Memory B cell (primary cell): ENCODE measurements around the gene CDKL2.
"Not testable (repeated sequence)": the region's sequence is repeated elsewhere in the genome, so short reads cannot be mapped to it uniquely, and the experiment has no call there.

ENCODE experiments used
- ATAC-seq: fragments of 150-1000 bp; cut with Tn5 transposase; 2 replicates; pipeline ENCODE4 v1.10.0; 2021; ENCODE audit warnings: low read depth, mild to moderate bottlenecking, moderate library complexity
- DNase-seq, 2 donors: peaks; one replicate each; pipeline ENCODE4 v3.0.0; 2022; ENCODE audit warnings: low spot score in 2 of 2
- H3K27ac Mint-ChIP-seq: one replicate; pipeline ENCODE4 v1.8.0; 2022; ENCODE audit warnings: mild to moderate bottlenecking, moderate library complexity, mixed read lengths
- H3K27me3 Mint-ChIP-seq: one replicate; pipeline ENCODE4 v1.8.0; 2022; ENCODE audit warnings: mixed read lengths
- H3K36me3 Mint-ChIP-seq: one replicate; pipeline ENCODE4 v1.8.0; 2022; ENCODE audit warnings: mild to moderate bottlenecking, mixed read lengths
- H3K4me1 Mint-ChIP-seq: one replicate; pipeline ENCODE4 v1.8.0; 2022; ENCODE audit warnings: mixed read lengths
- H3K4me3 Mint-ChIP-seq: one replicate; pipeline ENCODE4 v1.8.0; 2022; ENCODE audit warnings: mild to moderate bottlenecking, moderate library complexity, mixed read lengths
- H3K9me3 Mint-ChIP-seq: one replicate; pipeline ENCODE4 v1.8.0; 2022; ENCODE audit warnings: mixed read lengths

The CDKL2 gene

DNA sequence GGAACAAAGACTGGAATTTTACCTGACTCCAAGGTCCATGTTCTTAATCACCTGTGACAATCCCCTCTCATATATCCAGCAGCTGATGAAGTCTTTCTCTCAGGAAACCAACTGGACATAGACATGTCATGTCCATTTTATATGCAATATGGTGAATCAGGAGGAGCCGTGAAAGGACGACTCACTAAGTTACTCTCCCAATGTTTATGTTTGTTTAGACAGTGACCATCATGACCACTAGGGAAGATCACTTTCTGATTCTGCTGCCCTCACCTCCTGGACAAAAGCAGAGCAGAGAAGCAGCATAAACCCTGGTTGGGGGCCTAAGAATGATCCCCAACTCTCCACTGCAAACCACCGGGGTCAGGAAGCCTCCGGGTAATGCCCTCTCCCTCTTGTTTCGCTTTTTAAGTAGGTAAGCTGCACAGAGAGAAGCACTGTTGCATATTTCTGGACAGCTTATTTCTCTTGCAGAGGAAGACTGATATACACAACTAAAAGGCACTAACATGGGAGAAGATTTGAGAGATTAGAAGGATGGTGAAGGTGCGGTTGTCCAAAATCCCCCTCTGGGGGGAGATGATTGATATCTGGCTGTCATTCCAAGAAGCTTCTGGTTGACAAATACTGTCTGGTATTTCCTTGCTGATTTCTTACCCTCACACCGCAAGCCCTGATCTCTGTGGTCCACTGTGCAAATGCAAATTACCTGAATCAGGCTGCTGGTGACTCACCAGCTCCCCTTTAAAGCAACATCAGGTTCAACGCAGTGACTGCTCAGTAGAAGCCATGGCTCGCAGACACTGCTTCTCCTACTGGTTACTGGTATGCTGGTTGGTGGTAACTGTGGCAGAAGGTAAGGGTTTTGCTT, 74.8 kb downstream of the CDKL2 start, which contains the start of gene ODAPH:
Gene ODAPH, plus strand, starts transcription at position 773 of the 871 bp plus-strand sequence. Its CDS starts 17 bp downstream, at position 790.
- peaks cover 4% of the 10 kb centered on the region for H3K27me3 Mint-ChIP-seq

DNA sequence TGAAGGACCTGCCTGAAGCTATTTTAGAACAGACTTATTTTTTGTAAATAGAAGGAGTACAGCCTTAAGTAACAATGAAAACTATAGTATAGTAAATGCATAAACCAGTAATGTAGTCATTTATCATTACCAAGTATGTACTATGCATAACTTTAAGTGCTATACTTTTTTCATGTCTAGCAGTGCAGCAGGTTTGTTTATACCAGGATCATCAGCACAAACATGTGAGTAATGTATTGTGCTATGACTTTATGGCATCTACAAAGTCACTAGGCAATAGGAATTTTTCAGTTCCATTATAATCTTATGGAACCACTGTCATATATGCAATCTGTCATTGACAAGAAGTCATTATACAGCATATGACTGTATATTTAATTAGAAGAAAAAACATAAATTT, 77.9 kb downstream of the CDKL2 start:
- ATAC-seq (no peak), DNase-seq (no peak)
- Mint-ChIP-seq H3K27me3 (no peaks in the 10 kb centered on the region), H3K27ac (no peak overlapping the region), H3K36me3 (no peaks in the 10 kb centered on the region), H3K4me1 (peaks cover 9% of the 10 kb centered on the region), H3K9me3 (no peaks in the 10 kb centered on the region), H3K4me3 (no peak overlapping the region)

More for the DNA sequence above, 74.8 kb downstream of the CDKL2 start, which contains the start of gene ODAPH:
- Mint-ChIP-seq H3K4me1 (peaks cover 14% of the 10 kb centered on the region), H3K4me3 (peak within 1 kb of the TSS; percentile 50), H3K9me3 (no peaks in the 10 kb centered on the region), H3K27ac (no peak within 1 kb of the TSS), H3K36me3 (no peaks in the 10 kb centered on the region)
- ATAC-seq (peak; percentile 95), DNase-seq (peak in 1 of 2 donors; percentile 11)

DNA sequence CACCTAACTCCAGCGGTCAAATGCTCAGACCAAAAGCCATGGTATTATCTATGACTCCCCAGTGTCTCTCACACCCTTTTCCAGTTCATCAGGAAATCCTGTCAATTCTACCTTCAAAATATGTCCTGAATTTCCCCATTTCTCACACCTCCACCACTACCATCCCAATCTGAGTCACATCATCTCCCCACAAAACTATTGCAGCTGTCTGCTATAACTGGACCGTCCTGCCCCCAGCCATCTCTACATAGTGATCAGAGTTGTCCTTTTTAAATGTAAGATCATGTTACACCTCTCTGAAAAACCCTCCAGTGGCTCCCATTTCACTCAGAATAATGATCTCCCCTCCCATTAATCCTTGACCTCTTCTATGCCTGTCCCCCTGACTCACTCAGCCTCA, 81.3 kb downstream of the CDKL2 start:
- no peak for ATAC-seq
- Mint-ChIP-seq H3K4me1 (no peaks in the 10 kb centered on the region), H3K36me3 (no peaks in the 10 kb centered on the region), H3K27me3 (no peaks in the 10 kb centered on the region), H3K9me3 (no peaks in the 10 kb centered on the region), H3K4me3 (no peak overlapping the region), H3K27ac (no peak overlapping the region)
- DNase-seq, result no peak

DNA sequence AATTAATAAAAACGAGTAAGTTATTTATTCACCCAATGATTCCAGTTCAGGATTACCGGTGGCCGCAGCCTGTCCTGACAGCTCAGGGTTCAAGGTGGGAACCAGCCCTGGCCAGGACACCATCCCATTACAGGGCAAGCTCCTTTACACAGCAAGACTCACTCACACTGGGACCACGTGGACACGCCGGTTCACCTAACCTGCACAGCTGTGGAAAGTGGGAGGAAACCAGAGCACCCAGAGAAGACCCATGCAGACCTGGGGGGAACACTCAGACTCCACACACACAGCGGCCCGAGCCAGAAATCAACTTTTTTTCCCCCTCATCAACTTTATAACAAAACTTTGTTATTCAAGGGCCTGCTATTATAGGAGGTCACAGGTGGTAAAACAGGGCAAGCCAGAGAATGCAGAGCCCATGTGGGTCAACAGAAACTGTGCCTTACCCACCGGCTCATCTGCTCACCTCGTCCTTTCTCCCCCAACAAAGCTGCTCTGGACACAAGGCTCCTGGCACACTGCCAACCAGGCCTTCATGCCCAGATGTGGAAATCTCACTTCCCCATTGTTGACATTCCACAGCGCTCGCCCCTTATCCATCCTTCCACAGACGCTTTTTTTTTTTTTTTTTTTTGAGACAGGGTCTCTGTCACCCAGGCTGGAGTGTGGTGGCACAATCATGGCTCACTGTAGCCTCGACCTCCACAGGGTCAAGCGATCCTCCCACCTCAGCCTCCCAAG, 82.5 kb downstream of the CDKL2 start:
- Mint-ChIP-seq H3K27ac (no peak overlapping the region), H3K4me1 (no peaks in the 10 kb centered on the region), H3K36me3 (peaks cover 6% of the 10 kb centered on the region), H3K27me3 (no peaks in the 10 kb centered on the region), H3K9me3 (no peaks in the 10 kb centered on the region), H3K4me3 (no peak overlapping the region)
- ATAC-seq (no peak), DNase-seq (no peak)

DNA sequence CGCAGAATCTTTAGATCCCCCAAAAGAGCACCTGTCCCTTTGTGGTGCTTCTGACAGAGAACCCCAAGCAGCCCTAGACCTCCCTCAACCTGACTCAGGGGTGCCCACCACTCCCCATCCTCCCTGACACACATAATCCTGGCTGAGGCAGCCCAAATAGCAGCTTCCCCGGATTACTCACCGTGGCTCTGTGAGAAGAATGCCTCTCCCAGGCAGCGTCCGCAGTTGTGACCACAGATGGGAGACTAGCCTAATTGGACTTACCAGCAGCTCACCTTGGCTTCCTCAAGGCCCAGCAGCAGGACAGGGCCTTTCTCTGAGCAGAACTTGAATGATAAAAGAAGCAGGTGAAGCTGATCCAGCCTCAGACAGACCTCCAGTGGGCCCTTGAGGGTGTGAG, 84.8 kb downstream of the CDKL2 start:
- DNase-seq (no peak), ATAC-seq (no peak)
- no peaks in the 10 kb centered on the region for H3K9me3 Mint-ChIP-seq
- H3K4me3 Mint-ChIP-seq, result no peak overlapping the region
- no peak overlapping the region for H3K27ac Mint-ChIP-seq
- peaks cover 10% of the 10 kb centered on the region for H3K36me3 Mint-ChIP-seq
- H3K4me1 Mint-ChIP-seq, result no peaks in the 10 kb centered on the region
- H3K27me3 Mint-ChIP-seq, result no peaks in the 10 kb centered on the region

DNA sequence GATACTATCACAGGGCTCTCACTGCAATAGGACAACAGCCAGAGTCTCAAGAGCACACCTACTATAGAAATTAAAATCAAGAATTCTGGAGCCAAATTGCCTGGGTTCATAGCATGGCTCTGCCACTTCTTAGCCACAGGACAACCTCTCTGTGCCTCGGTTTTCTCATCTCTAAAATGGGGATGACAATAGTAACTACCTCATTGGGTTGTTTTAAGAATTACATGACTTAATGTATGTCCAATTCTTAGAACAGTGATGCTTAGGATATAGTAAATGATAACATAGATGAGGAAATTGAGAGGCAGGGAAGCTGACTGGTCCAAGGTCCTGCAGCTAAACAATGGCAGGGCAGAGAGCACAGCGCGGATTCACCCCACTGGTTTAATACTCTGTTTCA, 85.5 kb downstream of the CDKL2 start:
- ATAC-seq, result no peak
- no peaks in the 10 kb centered on the region for H3K4me1 Mint-ChIP-seq
- H3K27me3 Mint-ChIP-seq, result no peaks in the 10 kb centered on the region
- peaks cover 14% of the 10 kb centered on the region for H3K36me3 Mint-ChIP-seq
- DNase-seq, result no peak
- H3K27ac Mint-ChIP-seq, result no peak overlapping the region
- H3K9me3 Mint-ChIP-seq, result no peaks in the 10 kb centered on the region
- H3K4me3 Mint-ChIP-seq, result no peak overlapping the region

DNA sequence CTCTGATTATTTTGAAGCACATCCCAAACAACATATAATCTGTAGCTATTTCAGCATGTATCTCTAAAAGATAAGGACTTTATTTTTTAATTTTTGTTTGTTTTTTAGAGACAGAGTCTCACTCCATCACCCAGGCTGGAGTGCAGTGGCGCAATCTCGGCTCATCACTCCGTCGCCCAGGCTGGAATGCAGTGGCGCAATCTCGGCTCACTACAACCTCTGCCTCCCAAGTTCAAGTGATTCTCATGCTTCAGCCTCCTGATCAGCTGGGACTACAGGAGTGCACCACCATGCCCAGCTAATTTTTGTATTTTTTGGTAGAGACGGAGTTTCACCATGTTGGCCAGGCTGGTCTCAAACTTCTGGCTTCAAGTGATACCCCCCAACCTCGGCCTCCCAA, 86.1 kb downstream of the CDKL2 start:
- H3K36me3 Mint-ChIP-seq, result peaks cover 21% of the 10 kb centered on the region
- not testable (repeated sequence) for H3K27ac Mint-ChIP-seq, H3K4me3 Mint-ChIP-seq, H3K4me1 Mint-ChIP-seq, DNase-seq, ATAC-seq, H3K27me3 Mint-ChIP-seq, H3K9me3 Mint-ChIP-seq

DNA sequence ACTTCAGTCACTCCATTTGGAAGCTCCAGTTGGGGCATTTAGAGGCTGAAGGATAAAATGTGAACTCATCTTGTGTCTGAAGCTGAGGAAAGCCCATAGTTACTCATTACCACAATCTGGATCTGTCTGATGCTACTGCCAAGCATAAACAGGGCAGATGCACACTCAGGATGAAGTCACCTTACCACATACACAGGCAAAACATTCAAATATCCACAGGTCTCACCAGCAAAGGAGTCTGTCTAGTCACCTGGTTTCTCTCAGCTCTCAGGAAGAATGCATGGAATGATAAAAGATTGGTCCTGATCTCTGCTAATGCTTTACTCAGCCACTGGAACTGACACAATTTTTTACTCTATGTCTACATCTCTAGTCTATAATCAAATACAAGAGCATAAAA, 87.5 kb downstream of the CDKL2 start:
- H3K27me3 Mint-ChIP-seq, result no peaks in the 10 kb centered on the region
- no peak overlapping the region for H3K4me3 Mint-ChIP-seq
- no peaks in the 10 kb centered on the region for H3K4me1 Mint-ChIP-seq
- ATAC-seq, result no peak
- H3K36me3 Mint-ChIP-seq, result peaks cover 24% of the 10 kb centered on the region
- DNase-seq, result no peak
- H3K9me3 Mint-ChIP-seq, result no peaks in the 10 kb centered on the region
- H3K27ac Mint-ChIP-seq, result no peak overlapping the region

DNA sequence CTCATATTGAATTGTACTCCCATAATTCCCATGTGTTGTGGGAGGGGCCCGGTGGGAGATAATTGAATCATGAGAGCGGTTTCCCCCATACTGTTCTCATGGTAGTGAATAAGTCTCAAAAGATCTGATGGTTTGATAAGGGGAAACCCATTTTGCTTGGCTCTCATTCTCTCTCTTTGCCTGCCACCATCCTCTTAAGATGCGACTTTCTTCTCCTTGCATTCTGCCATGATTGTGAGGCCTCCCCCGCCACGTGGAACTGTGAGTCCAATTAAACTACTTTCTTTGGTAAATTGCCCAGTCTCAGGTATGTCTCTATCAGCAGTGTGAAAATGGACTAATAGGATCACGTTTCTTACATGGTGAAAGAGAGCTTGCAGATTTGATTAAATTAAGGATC, 93.0 kb downstream of the CDKL2 start:
- H3K4me1 Mint-ChIP-seq, H3K4me3 Mint-ChIP-seq, ATAC-seq, DNase-seq, H3K9me3 Mint-ChIP-seq, H3K27me3 Mint-ChIP-seq, H3K27ac Mint-ChIP-seq: not testable (repeated sequence)
- peaks cover 31% of the 10 kb centered on the region for H3K36me3 Mint-ChIP-seq

DNA sequence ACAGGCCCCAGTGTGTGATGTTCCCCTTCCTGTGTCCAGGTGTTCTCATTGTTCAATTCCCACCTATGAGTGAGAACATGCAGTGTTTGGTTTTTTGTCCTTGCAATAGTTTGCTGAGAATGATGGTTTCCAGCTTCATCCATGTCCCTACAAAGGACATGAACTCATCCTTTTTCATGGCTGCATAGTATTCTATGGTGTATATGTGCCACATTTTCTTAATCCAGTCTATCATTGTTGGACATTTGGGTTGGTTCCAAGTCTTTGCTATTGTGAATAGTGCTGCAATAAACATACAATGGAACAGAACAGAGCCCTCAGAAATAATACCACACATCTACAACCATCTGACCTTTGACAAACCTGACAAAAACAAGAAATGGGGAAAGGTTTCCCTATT, 96.4 kb downstream of the CDKL2 start:
- peaks cover 44% of the 10 kb centered on the region for H3K36me3 Mint-ChIP-seq
- not testable (repeated sequence) for H3K27me3 Mint-ChIP-seq, DNase-seq, ATAC-seq, H3K4me1 Mint-ChIP-seq, H3K27ac Mint-ChIP-seq, H3K4me3 Mint-ChIP-seq, H3K9me3 Mint-ChIP-seq

DNA sequence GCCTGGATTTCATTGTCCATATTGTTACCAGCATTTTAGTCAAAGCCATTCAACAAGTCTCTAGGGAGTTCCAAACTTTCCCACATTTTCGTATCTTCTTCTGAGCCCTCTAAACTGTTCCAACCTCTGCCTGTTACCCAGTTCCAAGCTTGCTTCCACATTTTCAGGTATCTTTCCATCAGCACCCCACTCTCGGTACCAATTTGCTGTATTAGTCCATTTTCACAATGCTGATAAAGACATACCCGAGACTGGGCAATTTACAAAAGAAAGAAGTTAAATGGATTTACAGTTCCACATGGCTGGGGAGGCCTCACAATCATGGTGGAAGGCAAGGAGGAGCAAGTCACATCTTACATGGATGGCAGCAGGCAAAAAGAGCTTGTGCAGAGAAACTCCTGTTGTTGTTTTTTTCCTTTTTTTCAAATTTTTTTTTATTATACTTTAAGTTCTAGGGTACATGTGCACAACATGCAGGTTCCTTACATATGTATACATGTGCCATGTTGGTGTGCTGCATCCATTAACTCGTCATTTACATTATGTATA, 96.9 kb downstream of the CDKL2 start:
- H3K36me3 Mint-ChIP-seq, result peaks cover 44% of the 10 kb centered on the region
- DNase-seq, ATAC-seq, H3K27me3 Mint-ChIP-seq, H3K27ac Mint-ChIP-seq, H3K4me3 Mint-ChIP-seq, H3K9me3 Mint-ChIP-seq, H3K4me1 Mint-ChIP-seq: not testable (repeated sequence)

DNA sequence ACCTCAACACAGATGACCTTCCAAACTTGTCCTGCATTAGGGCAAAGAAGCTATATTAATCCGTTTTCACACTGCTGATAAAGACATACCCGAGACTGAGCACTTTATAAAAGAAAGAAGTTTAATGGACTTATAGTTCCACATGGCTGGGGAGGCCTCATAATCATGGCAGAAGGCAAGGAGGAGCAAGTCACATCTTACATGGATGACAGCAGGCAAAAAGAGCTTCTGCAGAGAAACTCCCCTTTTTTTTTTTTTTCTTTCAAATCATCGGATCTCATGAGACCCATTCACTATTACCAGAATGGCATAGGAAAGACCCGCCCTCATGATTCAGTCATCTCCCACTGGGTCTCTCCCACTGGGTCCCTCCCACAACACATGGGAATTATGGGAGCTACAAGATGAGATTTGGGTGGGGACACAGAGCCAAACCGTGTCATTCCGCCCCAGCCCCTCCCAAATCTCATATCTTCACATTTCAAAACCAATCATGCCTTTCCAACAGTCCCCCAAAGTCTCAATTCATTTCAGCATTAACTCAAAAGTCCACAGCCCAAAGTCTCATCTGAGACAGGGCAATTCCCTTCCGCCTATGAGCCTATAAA, 98.7 kb downstream of the CDKL2 start:
- peaks cover 45% of the 10 kb centered on the region for H3K36me3 Mint-ChIP-seq
- not testable (repeated sequence) for H3K27ac Mint-ChIP-seq, H3K9me3 Mint-ChIP-seq, DNase-seq, ATAC-seq, H3K27me3 Mint-ChIP-seq, H3K4me1 Mint-ChIP-seq, H3K4me3 Mint-ChIP-seq

DNA sequence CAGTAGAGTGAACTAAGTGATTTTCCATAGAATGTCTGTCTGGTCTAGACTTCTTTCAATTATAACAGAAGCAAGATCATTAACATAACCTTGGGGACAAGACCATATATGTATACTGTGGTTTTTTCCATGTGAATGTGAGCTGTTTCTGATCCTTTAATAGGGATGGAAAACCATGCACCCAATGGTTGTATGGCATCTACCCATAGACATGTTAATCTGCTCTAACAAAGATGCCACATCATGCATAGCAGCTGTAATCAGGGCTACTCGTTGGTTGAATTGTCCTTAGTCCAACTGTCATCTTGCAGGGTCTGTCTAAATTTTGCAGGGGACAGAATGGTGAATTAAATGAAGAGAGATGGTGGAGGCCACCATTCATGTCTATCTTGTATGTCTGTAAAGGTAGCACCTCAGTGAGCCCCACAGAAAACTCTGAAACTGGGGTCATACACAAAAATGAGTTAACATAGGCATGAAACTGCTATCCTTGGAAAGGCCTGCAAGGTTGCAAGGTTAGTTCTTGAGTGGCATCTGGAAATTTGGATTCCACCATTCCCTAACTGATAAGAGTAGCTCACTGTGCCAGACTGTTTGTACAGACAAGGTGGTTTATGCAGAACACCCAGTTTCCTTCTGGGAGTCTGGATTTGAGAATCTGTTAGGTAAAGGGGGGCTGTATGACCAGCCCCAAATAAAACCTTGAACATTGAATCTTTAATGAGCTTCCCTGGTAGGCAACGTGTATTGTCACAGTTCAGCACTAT, 99.6 kb downstream of the CDKL2 start:
- Mint-ChIP-seq H3K4me1 (peaks cover 3% of the 10 kb centered on the region), H3K9me3 (peaks cover 10% of the 10 kb centered on the region), H3K36me3 (peaks cover 49% of the 10 kb centered on the region), H3K4me3 (no peak overlapping the region), H3K27ac (no peak overlapping the region), H3K27me3 (no peaks in the 10 kb centered on the region)
- ATAC-seq, result no peak
- no peak for DNase-seq
